HEK293T (cell line): ENCODE measurements around the gene CPAMD8.

Source experiments
- BHLHE40 ChIP-seq: fragments of 450-650 bp; IDR thresholded peaks from 2 replicates; pipeline ENCODE4 v1.6.1; 2016; ENCODE audit warnings: mild to moderate bottlenecking, moderate library complexity, borderline replicate concordance
- ELF4 ChIP-seq: fragments of 450-650 bp; IDR thresholded peaks from 2 replicates; pipeline ENCODE4 v1.6.1; 2017; ENCODE audit warnings: antibody characterized with exemption
- FOXM1 ChIP-seq: fragments of 450-650 bp; IDR thresholded peaks from 2 replicates; pipeline ENCODE4 v1.6.1; 2017; ENCODE audit warnings: mild to moderate bottlenecking, borderline replicate concordance
- HDGF ChIP-seq: fragments of 450-650 bp; IDR thresholded peaks from 2 replicates; pipeline ENCODE4 v1.6.1; 2017; ENCODE audit warnings: antibody characterized with exemption, borderline replicate concordance
- L3MBTL2 ChIP-seq: fragments of 450-650 bp; conservative IDR thresholded peaks from 2 replicates; pipeline ENCODE4 v1.6.1; 2016; ENCODE audit warnings: mild to moderate bottlenecking
- NFRKB ChIP-seq: fragments of 450-650 bp; IDR thresholded peaks from 2 replicates; pipeline ENCODE4 v1.6.1; 2016; ENCODE audit warnings: mild to moderate bottlenecking, moderate library complexity
- SP1 ChIP-seq: fragments of 450-650 bp; IDR thresholded peaks from 2 replicates; pipeline ENCODE4 v1.6.1; 2017
- SUZ12 ChIP-seq: fragments of 450-650 bp; IDR thresholded peaks from 2 replicates; pipeline ENCODE4 v1.6.1; 2016; ENCODE audit warnings: mild to moderate bottlenecking
- TARDBP ChIP-seq: fragments of 450-650 bp; IDR thresholded peaks from 2 replicates; pipeline ENCODE4 v1.6.1; 2016
- ZNF384 ChIP-seq: fragments of 450-650 bp; IDR thresholded peaks from 2 replicates; pipeline ENCODE4 v1.6.1; 2016

- TF ChIP-seq TARDBP (no peak), L3MBTL2 (no peak), ELF4 (no peak), SP1 (no peak), FOXM1 (no peak), ZNF384 (no peak), NFRKB (no peak), HDGF (no peak), BHLHE40 (no peak), SUZ12 (no peak)
Measured at GRCh38 chr19:16867211-16867610, 159.4 kb downstream of the CPAMD8 start.
